ENCODE measurements around the gene AFDN.

DNA sequence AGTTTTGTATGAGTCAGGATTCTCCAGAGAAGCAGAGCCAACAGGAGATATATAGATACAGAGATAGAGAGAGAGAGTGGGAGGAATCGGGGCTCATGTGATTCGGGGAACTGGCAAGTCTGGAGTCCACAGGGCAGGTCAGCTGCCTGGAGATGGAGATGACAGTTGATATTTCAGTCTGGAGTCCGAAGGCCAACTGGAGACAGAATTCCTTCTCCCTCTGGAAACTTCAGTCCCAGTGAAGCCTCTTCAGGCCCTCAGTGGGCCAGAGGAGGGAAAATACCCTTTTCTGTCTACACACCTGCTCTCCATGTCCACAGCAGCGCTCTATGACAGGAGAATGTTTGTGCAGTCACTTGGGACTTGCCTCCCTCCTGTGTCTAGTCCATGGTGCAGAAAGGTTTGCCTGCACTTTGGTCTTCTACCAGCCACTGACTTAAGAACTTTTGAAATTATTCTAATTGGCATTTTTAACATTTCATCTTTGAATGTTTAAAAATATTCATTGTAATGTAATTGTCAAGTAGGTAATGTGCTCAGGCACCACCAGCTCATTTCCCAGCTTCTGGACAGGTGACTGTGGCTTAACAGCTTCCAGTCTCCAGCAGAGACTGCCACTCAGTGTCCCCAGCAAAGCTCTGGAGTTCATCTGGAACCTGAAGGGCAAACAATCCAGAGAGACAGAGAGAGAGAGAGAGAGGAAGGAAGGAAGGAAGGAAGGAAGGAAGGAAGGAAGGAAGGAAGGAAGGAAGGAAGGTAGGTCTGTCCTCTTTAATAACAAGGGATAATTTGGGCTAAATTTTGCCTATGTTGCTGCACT, 43.8 kb upstream of the AFDN start:
- TF ChIP-seq, protein P1, sequence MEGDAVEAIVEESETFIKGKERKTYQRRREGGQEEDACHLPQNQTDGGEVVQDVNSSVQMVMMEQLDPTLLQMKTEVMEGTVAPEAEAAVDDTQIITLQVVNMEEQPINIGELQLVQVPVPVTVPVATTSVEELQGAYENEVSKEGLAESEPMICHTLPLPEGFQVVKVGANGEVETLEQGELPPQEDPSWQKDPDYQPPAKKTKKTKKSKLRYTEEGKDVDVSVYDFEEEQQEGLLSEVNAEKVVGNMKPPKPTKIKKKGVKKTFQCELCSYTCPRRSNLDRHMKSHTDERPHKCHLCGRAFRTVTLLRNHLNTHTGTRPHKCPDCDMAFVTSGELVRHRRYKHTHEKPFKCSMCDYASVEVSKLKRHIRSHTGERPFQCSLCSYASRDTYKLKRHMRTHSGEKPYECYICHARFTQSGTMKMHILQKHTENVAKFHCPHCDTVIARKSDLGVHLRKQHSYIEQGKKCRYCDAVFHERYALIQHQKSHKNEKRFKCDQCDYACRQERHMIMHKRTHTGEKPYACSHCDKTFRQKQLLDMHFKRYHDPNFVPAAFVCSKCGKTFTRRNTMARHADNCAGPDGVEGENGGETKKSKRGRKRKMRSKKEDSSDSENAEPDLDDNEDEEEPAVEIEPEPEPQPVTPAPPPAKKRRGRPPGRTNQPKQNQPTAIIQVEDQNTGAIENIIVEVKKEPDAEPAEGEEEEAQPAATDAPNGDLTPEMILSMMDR (IDR thresholded peaks at IDR 0.05; ENCODE audit: insufficient read depth, low read length, poor library complexity, severe bottlenecking) = no peak
- TF ChIP-seq EZH2phosphoT487 (conservative IDR thresholded peaks at IDR 0.05; ENCODE audit: low read length) = no peak

Measured in SU-DHL-6 (cell line).